ENCODE data around the gene RACGAP1.

RACGAP1 gene

DNA sequence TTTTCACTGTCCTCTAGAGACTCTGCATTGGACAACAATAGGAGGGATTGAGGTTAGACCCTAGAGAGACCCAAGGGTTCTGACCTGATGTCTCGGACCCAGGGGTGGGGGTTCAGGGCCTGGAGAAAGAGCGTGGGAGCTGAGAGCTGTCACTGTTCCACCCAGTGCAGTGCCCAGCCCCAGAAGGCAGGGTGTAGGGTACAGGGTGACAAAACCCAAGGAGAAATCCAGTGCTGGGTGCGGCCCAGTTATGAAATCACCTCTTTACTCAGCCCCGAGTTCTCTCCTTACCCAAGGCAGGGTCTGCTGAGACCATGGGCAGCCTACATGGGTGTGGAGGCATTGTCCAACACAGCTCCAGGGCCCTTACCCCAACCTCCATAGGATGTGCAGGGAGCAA lies 72.1 kb downstream of the RACGAP1 start:
- DNase-seq, result no peak

DNA sequence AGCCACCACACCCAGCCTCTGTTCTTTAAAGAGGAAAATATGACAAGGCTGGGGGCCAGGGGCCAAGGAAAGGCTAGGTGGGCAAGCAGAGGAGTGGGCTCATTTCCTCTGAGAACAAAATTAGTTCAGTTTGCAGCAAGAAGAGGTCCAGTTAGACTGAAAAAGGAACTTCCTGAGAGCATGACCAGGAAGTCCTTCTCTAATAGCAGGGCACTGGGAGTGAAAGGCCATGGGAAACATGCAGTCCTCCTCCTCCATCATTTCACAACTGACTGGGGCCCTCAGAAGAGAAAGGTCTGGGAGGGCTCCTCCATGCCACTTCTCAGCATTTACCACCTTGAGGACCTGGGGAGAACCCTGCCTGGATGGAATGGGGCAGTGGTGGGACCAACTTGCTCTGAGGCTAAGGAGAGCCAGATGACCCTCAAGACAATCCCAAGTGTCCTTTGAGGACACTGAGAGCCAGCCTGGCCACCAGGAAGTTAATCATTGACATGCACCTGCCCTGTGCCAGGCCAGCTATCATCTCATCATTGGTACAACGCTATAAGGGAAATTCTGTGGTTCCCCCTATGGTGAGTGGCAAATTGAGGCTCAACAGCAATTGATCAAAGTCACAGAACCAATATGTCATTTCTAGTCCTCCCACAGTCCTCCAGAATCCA lies 72.8 kb downstream of the RACGAP1 start:
- no peak for DNase-seq

DNA sequence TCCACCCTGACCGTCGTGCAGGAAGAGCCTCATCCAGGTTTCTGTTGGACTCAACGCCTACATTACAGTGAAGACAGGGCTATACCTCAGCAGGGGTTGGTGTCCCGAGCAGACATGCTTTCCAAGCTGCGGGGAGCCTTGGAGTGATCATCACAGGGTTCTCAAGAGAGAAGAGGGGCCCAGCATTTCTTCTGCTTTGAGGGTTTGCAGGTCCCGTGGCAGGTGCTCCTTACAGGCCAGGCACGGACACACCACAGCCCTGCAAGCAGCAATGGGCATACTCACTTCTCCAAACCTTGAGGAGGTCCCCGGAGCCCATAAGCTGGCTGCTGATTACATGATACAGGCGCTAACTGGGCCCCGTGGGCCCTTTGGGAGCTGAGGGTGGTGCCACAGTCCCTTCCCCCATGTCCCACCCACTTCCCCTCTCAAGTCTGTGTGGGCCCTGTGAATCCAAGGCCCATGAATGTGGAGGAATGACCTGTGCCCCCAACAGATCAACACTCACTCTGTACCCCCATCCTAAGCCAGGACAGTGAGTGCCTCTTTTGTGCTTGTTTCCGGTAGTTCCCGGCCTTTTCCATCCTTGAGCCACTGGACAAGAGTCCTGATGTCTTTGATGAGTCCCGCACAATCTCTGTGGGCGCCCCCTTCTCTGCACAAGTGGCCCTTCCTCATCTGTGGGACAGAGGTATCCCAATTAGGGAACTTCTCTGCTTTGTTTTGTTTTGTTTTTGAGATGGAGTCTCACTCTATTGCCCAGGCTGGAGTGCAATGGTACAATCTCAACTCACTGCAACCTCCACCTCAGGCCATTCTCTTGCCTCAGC lies 73.7 kb downstream of the RACGAP1 start:
- no peak for DNase-seq

DNA sequence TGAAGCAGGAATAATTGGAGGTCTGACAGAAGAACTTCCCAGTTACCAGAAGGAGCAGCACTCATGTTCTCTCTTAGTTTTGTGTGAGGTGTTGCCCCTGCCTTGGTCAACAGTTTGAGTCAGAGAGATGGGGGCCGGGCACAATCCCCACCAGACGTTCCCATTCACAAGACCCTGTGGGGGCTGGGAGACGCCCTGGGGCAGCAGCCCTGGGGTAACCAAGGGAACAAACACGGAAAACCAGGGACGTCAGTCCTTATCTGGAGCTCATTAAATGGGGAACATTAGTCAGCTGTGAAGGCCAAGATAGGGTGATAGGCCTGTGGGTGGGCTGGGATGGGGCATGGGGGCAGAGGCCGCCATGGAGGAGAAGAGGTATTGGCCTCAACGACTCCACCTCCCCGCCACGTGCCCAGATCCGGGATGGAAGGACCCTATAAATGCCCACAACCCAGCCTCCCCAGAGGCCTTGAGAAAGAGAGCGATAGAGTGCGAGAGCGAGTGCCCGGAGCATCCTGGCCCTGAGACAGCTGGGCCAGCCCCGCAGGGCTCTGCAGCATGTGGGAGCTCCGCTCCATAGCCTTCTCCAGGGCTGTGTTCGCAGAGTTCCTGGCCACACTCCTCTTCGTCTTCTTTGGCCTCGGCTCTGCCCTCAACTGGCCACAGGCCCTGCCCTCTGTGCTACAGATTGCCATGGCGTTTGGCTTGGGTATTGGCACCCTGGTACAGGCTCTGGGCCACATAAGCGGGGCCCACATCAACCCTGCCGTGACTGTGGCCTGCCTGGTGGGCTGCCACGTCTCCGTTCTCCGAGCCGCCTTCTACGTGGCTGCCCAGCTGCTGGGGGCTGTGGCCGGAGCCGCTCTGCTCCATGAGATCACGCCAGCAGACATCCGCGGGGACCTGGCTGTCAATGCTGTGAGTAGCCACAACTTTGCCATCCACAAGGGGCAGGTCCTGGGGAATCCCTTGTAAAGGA lies 74.7 kb downstream of the RACGAP1 start, which contains the start of gene AQP2:
TSS of gene AQP2 (plus strand) at position 465 of the 979 bp plus-strand sequence. CDS start at position 559, 94 bp downstream.
- DNase-seq, result no peak

DNA sequence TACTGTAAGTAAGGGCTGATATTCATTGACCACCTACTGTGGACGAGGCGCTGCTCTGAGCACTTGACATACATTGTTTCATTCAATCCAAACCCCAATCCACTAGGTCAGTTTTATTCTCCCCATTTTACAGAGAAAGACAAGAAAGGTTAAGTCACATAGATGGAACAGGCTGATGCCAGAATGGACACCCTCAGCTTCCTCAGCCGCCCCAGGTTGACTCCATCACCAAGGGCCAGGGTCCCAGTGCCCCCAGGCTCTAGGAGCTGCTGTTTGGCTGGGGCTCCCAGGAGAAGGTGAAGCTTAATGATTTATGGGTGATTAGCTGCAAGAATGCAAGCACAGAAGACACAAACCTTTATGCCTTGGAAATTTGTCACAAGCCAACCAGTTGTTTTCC lies 75.4 kb downstream of the RACGAP1 start:
- no peak for DNase-seq

DNA sequence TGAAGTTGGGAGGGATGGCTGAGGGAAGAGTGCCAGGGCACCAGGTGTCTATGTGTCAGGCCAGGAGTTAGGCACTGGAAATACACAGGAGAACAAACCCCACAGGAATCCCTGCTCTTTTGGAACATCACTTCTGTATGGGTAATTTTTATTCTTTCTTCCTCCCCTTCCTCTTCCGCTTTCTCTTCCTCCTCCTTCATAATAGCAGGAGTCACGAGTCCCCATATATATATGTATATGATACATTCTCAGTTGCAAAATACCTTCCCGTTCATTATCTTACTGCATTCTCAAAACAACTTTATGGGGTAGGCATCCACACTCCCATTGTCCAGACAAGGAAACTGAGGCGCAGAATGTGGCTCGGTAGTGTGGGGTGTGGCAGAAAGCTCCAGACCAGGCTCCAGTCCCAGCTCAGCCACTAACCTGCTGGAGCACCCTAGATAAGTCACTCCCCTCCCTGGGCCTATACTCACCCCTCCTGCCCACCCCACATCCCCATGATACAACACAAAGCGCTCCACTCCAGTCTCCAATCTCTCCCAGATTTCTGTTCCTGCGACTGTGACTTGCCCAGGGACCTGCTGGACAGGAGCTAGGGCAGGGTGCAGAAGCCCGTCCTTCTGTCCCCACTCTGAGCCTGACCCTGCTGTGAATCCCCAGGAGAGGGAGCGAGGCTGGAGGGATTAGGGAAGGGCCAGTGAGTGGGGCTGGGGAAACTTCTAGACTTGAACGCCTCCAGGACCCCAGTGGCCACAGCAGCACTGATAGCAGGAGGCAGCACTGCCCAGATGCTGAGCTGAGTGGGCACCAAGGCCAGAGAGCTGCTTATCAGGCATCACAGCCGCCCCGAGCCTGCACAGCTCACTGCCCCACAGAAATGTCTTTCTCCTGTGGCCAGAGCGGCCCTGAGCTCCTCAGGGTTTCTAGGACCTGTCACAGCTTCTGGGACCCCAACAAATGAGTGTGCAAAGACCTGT lies 76.1 kb downstream of the RACGAP1 start:
- DNase-seq, result no peak

DNA sequence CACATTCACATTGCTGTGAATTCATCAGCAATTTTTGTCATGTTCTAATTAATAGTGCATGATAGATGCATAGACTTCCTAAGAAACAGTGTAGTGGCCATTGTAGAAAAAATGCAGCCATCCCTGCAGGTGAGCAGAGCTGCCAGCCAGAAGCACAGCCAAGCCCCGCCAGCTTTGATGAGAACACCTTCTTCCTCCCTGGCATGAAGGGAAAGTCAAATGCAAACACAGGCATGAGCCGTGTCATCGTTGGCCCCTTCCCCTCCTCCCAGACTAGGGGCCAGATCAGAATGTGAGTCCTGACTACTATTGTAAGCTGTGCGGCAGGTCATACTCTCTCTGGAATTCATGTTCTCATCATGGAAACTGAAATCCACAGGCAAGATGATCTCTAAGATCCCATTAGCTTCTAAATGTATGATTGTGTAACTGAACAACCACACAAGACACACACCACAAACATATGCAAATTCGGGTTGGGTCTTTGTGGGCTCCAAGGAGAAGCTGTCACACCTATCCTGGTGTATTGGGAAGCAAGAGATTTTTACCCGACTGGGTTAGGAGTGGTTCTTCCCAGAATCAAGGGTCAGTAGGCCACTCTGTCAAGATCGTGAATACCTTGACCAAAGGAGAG lies 77.6 kb downstream of the RACGAP1 start:
- no peak for DNase-seq

DNA sequence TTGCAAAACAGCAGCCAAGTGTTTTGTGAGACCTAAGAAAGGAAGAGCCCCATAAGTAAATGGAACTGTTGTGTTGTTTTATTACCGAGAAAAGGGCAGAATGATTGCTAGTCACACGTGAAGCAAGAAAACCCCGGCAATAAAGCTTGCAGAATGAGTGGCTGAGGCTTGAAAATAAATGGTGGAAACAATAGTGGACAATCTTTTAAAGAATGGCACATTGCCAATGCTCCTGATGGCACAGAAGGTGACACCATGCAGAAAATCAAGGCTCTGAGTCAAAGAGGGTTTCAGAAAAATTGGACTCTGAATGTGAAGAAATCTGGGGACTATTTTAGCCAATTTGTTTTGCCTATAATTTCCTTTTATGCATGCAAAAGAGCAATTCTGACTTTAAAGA lies 78.8 kb downstream of the RACGAP1 start:
- DNase-seq, result no peak

DNA sequence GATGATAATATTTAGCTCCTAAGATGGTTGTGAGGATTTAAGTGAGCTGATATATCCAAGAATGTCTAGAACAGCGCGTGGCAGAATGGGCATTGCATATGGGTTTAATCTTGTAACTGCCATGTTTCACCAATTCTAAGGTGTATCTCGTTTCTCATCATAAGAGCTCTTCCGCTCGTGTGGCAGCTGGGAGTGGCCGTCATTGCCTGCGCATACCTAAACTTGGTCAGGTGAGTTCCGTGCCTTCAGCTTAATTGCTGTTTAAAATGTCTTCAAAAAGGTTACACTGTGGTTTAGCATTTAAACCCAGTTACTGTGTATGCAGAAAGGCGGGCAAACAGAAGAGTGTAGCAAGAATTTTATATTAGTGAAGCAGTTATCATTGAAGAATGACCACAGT lies 79.2 kb downstream of the RACGAP1 start:
- no peak for DNase-seq

DNA sequence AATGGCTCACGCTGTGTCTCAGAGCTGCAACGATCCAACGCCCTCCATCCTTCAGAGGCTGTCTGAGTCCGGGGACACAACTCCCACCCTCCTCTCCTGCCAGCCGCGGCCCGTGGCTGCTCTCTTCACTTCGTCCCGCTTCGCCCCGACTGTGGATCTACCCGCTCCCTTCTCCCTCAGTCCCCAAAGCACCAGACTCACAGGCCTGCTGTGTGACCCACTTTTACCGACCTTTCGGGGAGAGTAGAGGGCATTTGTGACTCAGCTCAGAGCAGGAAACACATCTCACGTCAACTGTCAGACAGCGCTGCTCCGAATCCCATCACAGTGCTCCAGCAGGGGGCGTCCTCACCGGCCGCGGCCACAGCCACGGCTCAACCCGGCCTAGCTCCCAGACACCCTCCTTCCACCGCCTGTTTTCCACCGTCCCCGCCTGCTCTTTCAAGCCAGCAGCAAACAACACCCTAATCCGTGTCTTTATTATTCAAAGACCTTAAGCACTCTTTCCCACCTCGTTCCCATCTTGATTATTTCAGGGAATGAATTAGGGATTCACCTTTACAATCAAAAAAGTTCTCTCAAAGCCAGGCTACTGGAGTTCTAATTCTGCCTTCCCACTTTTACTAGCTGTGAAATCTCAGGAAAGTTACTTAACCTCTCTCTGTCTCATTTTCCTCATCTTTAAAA lies 79.8 kb downstream of the RACGAP1 start:
- no peak for DNase-seq

DNA sequence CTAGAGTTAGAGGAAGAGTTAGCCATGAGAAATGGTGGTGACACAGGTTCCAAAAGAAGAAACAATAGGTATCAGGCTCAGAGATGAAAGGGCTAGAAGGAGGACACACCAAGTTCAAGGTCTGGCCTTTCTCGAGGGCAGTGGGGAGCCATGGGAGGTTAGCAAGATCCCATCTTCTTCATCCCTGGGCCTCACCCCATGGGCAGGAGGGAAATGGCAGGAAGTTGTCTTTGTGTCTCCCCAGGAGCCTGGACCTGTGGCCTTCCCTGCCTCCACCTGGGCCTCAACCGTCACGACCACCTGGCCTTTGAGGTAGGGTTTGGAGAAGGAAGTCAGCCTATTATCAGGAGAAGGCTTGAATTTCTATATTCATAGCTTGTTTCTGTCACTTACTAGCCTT lies 80.6 kb downstream of the RACGAP1 start:
- no peak for DNase-seq

DNA sequence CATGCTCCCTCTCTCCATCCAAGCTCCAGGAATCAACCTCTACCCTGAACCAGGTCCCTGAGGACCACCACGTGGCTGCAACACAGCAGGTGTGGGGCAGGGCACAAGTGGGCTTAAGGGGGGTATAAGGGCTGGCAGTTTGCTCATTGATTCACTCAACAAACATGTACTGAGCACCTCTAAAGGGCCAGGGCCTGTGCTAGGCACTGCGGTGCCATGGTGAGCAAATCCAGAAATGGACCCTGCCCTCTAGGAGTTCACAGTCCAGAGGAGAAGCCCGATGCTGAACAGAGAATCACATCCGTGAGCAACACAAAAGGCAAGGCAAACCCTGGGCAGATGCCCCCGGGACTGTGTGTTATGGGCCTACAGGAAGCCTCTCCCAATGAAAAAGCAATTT lies 81.2 kb downstream of the RACGAP1 start:
- DNase-seq, result no peak

DNA sequence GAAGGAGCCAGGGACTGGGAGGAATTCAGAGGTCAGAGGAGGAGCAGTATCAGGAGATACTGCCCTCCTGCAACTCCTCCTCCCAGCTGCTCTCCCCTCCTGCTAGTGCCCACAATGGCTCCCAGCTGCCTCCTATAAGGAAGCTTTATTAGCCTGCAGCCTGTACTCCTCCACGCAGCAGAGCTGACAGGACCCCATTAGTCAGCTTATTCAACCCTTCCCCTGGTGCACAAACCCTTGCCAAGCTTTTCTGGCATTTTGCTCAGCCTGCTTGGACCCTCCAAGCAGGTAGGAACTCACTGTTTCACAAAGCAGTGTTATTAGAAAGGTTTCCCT lies 81.7 kb downstream of the RACGAP1 start:
- no peak for DNase-seq

DNA sequence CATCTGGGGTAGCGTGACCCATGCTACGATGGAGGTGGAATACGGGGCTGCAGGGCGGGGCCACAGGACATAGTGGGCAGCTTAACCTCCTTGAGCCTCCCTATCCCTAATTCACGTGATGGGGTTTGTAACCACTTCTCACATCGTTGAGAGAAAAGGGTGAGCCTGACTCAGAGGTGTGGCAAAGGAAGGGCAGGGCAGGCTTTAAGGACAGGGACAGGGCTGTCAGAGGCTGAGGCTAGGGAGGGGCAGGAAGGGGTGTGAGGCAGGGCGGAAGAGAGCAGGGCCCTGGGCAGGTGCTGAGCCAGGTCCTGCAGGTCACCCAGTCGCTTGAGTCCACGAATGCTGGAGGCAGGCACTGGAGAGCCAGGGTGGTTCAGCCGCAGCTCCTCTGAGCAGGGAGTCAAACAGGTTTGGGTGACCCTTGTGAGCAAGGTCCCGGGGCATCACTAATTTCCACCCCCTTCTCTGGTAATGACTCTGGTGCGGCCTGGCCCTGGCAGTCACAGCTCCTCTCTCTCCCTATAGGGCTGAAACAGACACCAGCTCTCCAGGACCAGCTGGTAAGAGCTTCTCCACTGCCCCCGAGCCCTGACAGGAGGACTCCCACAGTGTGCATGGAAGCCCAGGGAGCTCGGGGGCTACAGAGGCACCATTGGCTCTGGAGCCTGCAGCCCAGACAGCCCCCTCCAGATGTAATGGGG lies 82.2 kb downstream of the RACGAP1 start:
- DNase-seq, result no peak

DNA sequence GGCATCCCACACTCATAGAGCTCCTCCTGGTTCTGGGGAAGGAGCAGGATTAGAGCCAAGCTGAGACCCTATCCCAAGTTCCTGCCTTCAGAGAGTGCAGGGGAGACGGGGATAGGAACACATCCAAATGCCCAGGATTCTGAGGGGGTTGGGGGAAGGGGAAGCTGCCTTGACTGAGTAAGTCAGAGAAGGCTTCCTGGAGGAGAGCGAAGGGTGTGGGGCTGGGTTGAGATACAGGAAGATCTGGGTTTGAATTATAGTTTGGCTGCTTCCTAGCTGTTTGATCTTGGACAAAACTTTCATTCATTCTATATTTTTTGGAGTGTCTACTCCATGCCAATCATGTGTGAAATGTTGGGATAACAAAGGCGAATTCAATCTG lies 82.8 kb downstream of the RACGAP1 start:
- no peak for DNase-seq

DNA sequence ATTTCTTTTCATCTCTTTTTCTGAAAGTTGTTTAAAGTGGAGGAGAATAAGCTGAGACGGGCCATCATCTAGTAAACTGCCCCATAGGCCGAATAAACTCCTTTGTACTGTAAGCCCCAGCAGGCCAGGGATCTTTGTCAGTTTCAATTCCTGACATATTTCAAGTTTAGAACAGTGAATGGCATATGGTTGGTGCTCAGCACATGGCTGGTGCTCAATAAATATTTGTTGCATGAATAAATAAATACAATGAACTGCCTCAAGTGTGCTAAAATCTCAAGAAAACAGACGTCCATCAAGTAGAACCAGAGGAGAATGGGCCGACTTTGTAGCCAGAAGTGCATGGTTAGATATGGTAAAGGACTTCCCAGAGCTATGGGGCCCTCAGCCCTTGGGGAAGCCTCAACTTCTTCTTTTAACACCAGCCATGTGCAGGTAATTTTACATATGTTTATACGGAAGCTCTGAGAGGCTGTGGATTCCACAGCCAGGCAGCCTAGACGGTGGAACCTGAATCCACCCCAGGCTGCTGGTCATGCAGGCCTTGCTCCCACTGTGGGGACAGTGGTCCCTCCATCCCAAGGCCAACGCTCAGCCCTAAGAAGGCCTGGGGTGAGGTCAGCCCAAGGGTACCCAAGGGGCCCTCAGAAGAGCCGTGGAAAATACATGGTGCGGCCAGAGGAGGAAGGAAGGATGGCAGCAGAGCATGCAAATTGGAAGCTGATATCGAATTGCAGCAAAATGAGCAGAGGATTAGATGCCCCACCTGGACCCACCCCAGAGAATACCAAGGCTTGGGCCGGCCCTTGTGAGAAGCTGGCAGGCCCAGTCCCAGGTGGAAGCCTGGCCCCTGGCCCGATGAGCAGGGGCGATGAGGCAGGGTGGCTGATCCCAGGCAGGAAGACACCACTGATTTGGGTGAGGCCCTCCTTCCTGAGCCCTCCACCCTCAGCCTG lies 83.5 kb downstream of the RACGAP1 start:
- DNase-seq, result no peak

DNA sequence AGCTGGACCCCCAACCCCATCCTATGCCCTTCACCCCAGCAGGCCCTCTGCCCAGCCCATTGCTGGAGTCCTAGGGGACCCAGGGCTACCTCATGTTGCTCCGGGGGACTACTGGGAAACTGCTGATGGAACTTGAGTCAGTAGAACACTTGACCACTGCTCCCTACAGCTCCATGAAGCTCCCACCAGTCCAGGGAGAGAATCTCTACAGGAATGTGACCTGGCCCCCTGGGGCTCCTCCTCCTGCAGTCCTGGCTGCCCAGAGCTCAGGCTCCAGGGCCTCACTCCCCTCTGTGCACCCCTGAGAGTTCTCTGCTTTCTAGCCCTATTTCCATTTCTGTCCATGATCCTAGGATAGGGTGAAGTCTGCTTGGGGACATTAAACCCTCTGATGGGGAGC lies 85.6 kb downstream of the RACGAP1 start:
- DNase-seq, result no peak

DNA sequence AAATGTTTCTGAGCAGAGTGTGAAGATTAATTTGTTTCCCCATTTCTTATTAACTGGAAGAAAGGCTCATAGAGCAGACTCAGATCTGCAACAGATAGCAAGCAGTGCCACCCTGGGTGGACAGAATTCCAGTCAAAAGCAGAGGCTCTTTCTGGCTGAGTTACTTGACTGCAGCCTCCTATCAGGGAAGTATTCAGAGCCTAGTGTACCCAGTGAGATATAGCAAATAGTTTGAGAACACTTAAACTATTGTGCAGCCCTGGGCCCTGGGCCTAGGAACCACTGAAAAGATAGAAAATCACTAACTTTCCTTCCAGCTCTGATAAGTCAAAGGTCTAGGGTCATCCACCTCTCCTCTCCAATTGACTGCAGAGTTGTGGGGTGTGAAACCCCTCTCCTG lies 86.0 kb downstream of the RACGAP1 start:
- DNase-seq, result no peak
